CD8-positive, alpha-beta memory T cell (primary cell): ENCODE results near the gene SLC13A2. TPM values are rescaled to one million over a fixed set of nuclear protein-coding genes. Genes with fewer than 3 reads are reported as not detected.
"Not testable (repeated sequence)": the region's sequence is repeated elsewhere in the genome, so short reads cannot be mapped to it uniquely, and the experiment has no call there.

Experiments
- CTCF ChIA-PET: fragments of 350-600 bp; sonication (Branson Sonifier 250); formaldehyde crosslinking; loops from one replicate; lab custom pipeline; 2021; ENCODE audit warnings: antibody characterized with exemption; lab: Charles Lee
- POLR2A ChIA-PET: fragments of 350-600 bp; sonication (Branson Sonifier 250); formaldehyde crosslinking; loops from one replicate; lab custom pipeline; 2021; ENCODE audit warnings: antibody characterized with exemption; lab: Charles Lee
- DNase-seq, 5 donors: peaks; one replicate each; pipeline versions ENCODE4 v3.0.0 to v3.0.0-alpha.2; 2020 to 2022; ENCODE audit warnings: mixed read lengths in 1 of 5
- H3K27ac ChIP-seq: one replicate; pipeline ENCODE4 v1.7.0; 2013; ENCODE audit warnings: low read depth, mild to moderate bottlenecking, low read length, moderate library complexity
- H3K27me3 ChIP-seq: 2 replicates; pipeline ENCODE4 v1.7.0; 2013; ENCODE audit warnings: low read length, mild to moderate bottlenecking; ENCODE audit not compliant: insufficient read depth, poor library complexity, severe bottlenecking
- H3K36me3 ChIP-seq: 2 replicates; pipeline ENCODE4 v1.7.0; 2013; ENCODE audit warnings: mild to moderate bottlenecking, low read length, moderate library complexity; ENCODE audit not compliant: insufficient read depth
- H3K4me1 ChIP-seq: 2 replicates; pipeline ENCODE4 v1.7.0; 2013; ENCODE audit warnings: mild to moderate bottlenecking, low read length, moderate library complexity; ENCODE audit not compliant: insufficient read depth
- H3K4me3 ChIP-seq: 2 replicates; pipeline ENCODE4 v1.7.0; 2013; ENCODE audit warnings: mild to moderate bottlenecking, low read length
- H3K9me3 ChIP-seq: 2 replicates; pipeline ENCODE4 v1.7.0; 2013; ENCODE audit warnings: mild to moderate bottlenecking, low read length
- H3K27ac Mint-ChIP-seq, 8 donors: one replicate each; pipeline ENCODE4 v1.8.0; 2020 to 2021; ENCODE audit warnings: mixed read lengths in 8 of 8, mild to moderate bottlenecking in 6 of 8, inconsistent platforms in 3 of 8, moderate library complexity in 3 of 8
- H3K27me3 Mint-ChIP-seq, 2 donors: one replicate each; pipeline ENCODE4 v1.8.0; 2020 to 2021; ENCODE audit warnings: mixed read lengths in 2 of 2, mild to moderate bottlenecking in 1 of 2, moderate library complexity in 1 of 2
- H3K36me3 Mint-ChIP-seq, 3 donors: one replicate each; pipeline ENCODE4 v1.8.0; 2020 to 2021; ENCODE audit warnings: mixed read lengths in 3 of 3, inconsistent platforms in 1 of 3, mild to moderate bottlenecking in 1 of 3
- H3K4me1 Mint-ChIP-seq, 3 donors: one replicate each; pipeline ENCODE4 v1.8.0; 2020 to 2021; ENCODE audit warnings: mixed read lengths in 3 of 3, inconsistent platforms in 1 of 3, mild to moderate bottlenecking in 1 of 3
- H3K4me3 Mint-ChIP-seq, 7 donors: one replicate each; pipeline ENCODE4 v1.8.0; 2020 to 2021; ENCODE audit warnings: mixed read lengths in 7 of 7, mild to moderate bottlenecking in 6 of 7, moderate library complexity in 4 of 7, inconsistent platforms in 2 of 7
- H3K9me3 Mint-ChIP-seq, 5 donors: one replicate each; pipeline ENCODE4 v1.8.0; 2020 to 2022; ENCODE audit warnings: mixed read lengths in 5 of 5, mild to moderate bottlenecking in 3 of 5, moderate library complexity in 2 of 5, inconsistent platforms in 1 of 5
- polyA plus RNA-seq: library from polyadenylated mRNA; unstranded; fragments of 300-500 nt; fragmentation: Illumina TruSeq; gene quantifications from one replicate; pipeline ENCODE4 v1.2.3, GENCODE V29; 2021
- total RNA-seq, 2 experiments: library from RNA; stranded (reverse); gene quantifications; one replicate each; pipeline ENCODE4 v1.2.3, GENCODE V29; 2021

SLC13A2 gene
- total and polyA plus RNA-seq, 3 experiments from 2014 or later = not detected

- H3K27me3 Mint-ChIP-seq = peaks cover 9 to 27% of the 10 kb centered on the region in 2 donors
- CTCF ChIA-PET = no interaction called here
- POLR2A ChIA-PET = no interaction called here
- Histone ChIP-seq H3K4me3 (no peak overlapping the region), H3K9me3 (no peaks in the 10 kb centered on the region), H3K27me3 (no peaks in the 10 kb centered on the region), H3K27ac (no peak overlapping the region), H3K36me3 (no peaks in the 10 kb centered on the region), H3K4me1 (no peaks in the 10 kb centered on the region)
- DNase-seq = no peak
- peak overlapping the region in 1 of 8 donors; percentile 41 for H3K27ac Mint-ChIP-seq
- H3K36me3 Mint-ChIP-seq = no peaks in the 10 kb centered on the region
- H3K4me3 Mint-ChIP-seq = no peak overlapping the region
- no peaks in the 10 kb centered on the region for H3K4me1 Mint-ChIP-seq
- peaks cover 0 to 8% (median 0%) of the 10 kb centered on the region in 5 donors for H3K9me3 Mint-ChIP-seq
Observed at GRCh38 chr17:28446716-28447395, 26.6 kb upstream of the SLC13A2 start.

- Histone ChIP-seq H3K4me1 (no peaks in the 10 kb centered on the region), H3K36me3 (no peaks in the 10 kb centered on the region), H3K9me3 (no peaks in the 10 kb centered on the region), H3K27me3 (no peaks in the 10 kb centered on the region), H3K4me3 (no peak overlapping the region), H3K27ac (no peak overlapping the region)
- CTCF ChIA-PET = no interaction called here
- Mint-ChIP-seq H3K4me3 (no peak overlapping the region), H3K9me3 (peaks cover 0 to 8% (median 0%) of the 10 kb centered on the region in 5 donors), H3K27me3 (peaks cover 10 to 23% of the 10 kb centered on the region in 2 donors), H3K36me3 (no peaks in the 10 kb centered on the region), H3K27ac (no peak overlapping the region), H3K4me1 (no peaks in the 10 kb centered on the region)
- no peak for DNase-seq
- POLR2A ChIA-PET = no interaction called here
Observed at GRCh38 chr17:28447396-28447760, 26.1 kb upstream of the SLC13A2 start.

GRCh38 chr17:28449859-28450258 lies 23.6 kb upstream of the SLC13A2 start:
- Histone ChIP-seq H3K4me3 (no peak overlapping the region), H3K27me3 (no peaks in the 10 kb centered on the region), H3K36me3 (no peaks in the 10 kb centered on the region), H3K9me3 (no peaks in the 10 kb centered on the region), H3K4me1 (no peaks in the 10 kb centered on the region), H3K27ac (no peak overlapping the region)
- H3K27me3 Mint-ChIP-seq = peaks cover 10 to 20% of the 10 kb centered on the region in 2 donors
- H3K9me3 Mint-ChIP-seq = peaks cover 0 to 8% (median 0%) of the 10 kb centered on the region in 5 donors
- no peak overlapping the region for H3K27ac Mint-ChIP-seq
- POLR2A ChIA-PET = no interaction called here
- H3K36me3 Mint-ChIP-seq = no peaks in the 10 kb centered on the region
- no peak for DNase-seq
- no peak overlapping the region for H3K4me3 Mint-ChIP-seq
- H3K4me1 Mint-ChIP-seq = no peaks in the 10 kb centered on the region
- CTCF ChIA-PET = no interaction called here

- DNase-seq = no peak
- CTCF ChIA-PET = no interaction called here
- H3K36me3 ChIP-seq = no peaks in the 10 kb centered on the region
Observed at GRCh38 chr17:28457890-28458289, 15.6 kb upstream of the SLC13A2 start.

GRCh38 chr17:28458881-28459280 lies 14.6 kb upstream of the SLC13A2 start:
- H3K36me3 Mint-ChIP-seq, H3K9me3 Mint-ChIP-seq, H3K4me1 ChIP-seq, H3K27ac ChIP-seq, H3K4me1 Mint-ChIP-seq, H3K4me3 ChIP-seq, POLR2A ChIA-PET, H3K9me3 ChIP-seq, CTCF ChIA-PET, H3K27me3 ChIP-seq, H3K36me3 ChIP-seq, H3K4me3 Mint-ChIP-seq, DNase-seq, H3K27ac Mint-ChIP-seq: not testable (repeated sequence)
- peaks cover 12 to 21% of the 10 kb centered on the region in 2 donors for H3K27me3 Mint-ChIP-seq

More at GRCh38 chr17:28457890-28458289, 15.6 kb upstream of the SLC13A2 start:
- no peaks in the 10 kb centered on the region for H3K9me3 ChIP-seq
- H3K27ac ChIP-seq = no peak overlapping the region
- H3K4me1 ChIP-seq = no peaks in the 10 kb centered on the region
- H3K27me3 Mint-ChIP-seq = peaks cover 5 to 11% of the 10 kb centered on the region in 2 donors
- POLR2A ChIA-PET = no interaction called here
- no peak overlapping the region for H3K4me3 Mint-ChIP-seq
- H3K9me3 Mint-ChIP-seq = no peaks in the 10 kb centered on the region
- no peaks in the 10 kb centered on the region for H3K36me3 Mint-ChIP-seq
- H3K4me3 ChIP-seq = no peak overlapping the region
- no peak overlapping the region for H3K27ac Mint-ChIP-seq
- H3K27me3 ChIP-seq = no peaks in the 10 kb centered on the region
- no peaks in the 10 kb centered on the region for H3K4me1 Mint-ChIP-seq

- DNase-seq = no peak
- Histone ChIP-seq H3K27me3 (no peaks in the 10 kb centered on the region), H3K27ac (no peak overlapping the region), H3K9me3 (no peaks in the 10 kb centered on the region), H3K4me3 (no peak overlapping the region), H3K36me3 (no peaks in the 10 kb centered on the region), H3K4me1 (no peaks in the 10 kb centered on the region)
- Mint-ChIP-seq H3K4me1 (no peaks in the 10 kb centered on the region), H3K4me3 (no peak overlapping the region), H3K9me3 (no peaks in the 10 kb centered on the region), H3K27me3 (peaks cover 14 to 32% of the 10 kb centered on the region in 2 donors), H3K36me3 (no peaks in the 10 kb centered on the region), H3K27ac (peak overlapping the region in 1 of 8 donors; percentile 47)
- CTCF ChIA-PET = no interaction called here
- POLR2A ChIA-PET = no interaction called here
Observed at GRCh38 chr17:28460901-28461300, 12.5 kb upstream of the SLC13A2 start.

GRCh38 chr17:28466001-28466400 lies 7.4 kb upstream of the SLC13A2 start:
- H3K27ac ChIP-seq = no peak overlapping the region
- no peaks in the 10 kb centered on the region for H3K4me1 ChIP-seq
- H3K9me3 Mint-ChIP-seq = no peaks in the 10 kb centered on the region
- H3K4me3 ChIP-seq = no peak overlapping the region
- no peaks in the 10 kb centered on the region for H3K9me3 ChIP-seq
- POLR2A ChIA-PET = no interaction called here
- H3K36me3 Mint-ChIP-seq = no peaks in the 10 kb centered on the region
- no peaks in the 10 kb centered on the region for H3K36me3 ChIP-seq
- H3K27me3 ChIP-seq = no peaks in the 10 kb centered on the region
- peak overlapping the region in 1 of 8 donors; percentile 78 for H3K27ac Mint-ChIP-seq
- H3K27me3 Mint-ChIP-seq = peaks cover 16 to 31% of the 10 kb centered on the region in 2 donors
- no peak overlapping the region for H3K4me3 Mint-ChIP-seq
- CTCF ChIA-PET = no interaction called here
- no peak for DNase-seq
- H3K4me1 Mint-ChIP-seq = peaks cover 0 to 7% (median 0%) of the 10 kb centered on the region in 3 donors

- H3K36me3 ChIP-seq = no peaks in the 10 kb centered on the region
- no peak overlapping the region for H3K27ac ChIP-seq
- no peaks in the 10 kb centered on the region for H3K36me3 Mint-ChIP-seq
- ChIA-PET CTCF (no interaction called here), POLR2A (no interaction called here)
- no peaks in the 10 kb centered on the region for H3K9me3 ChIP-seq
- no peaks in the 10 kb centered on the region for H3K4me1 ChIP-seq
- DNase-seq = no peak
- H3K4me3 ChIP-seq = no peak overlapping the region
- no peaks in the 10 kb centered on the region for H3K27me3 ChIP-seq
- H3K27me3 Mint-ChIP-seq = peaks cover 16 to 27% of the 10 kb centered on the region in 2 donors
- no peak overlapping the region for H3K4me3 Mint-ChIP-seq
- no peak overlapping the region for H3K27ac Mint-ChIP-seq
- H3K9me3 Mint-ChIP-seq = no peaks in the 10 kb centered on the region
- peaks cover 0 to 7% (median 0%) of the 10 kb centered on the region in 3 donors for H3K4me1 Mint-ChIP-seq
Observed at GRCh38 chr17:28466521-28467048, 6.9 kb upstream of the SLC13A2 start.
